ENCODE data around the gene CCDC27.

DNA sequence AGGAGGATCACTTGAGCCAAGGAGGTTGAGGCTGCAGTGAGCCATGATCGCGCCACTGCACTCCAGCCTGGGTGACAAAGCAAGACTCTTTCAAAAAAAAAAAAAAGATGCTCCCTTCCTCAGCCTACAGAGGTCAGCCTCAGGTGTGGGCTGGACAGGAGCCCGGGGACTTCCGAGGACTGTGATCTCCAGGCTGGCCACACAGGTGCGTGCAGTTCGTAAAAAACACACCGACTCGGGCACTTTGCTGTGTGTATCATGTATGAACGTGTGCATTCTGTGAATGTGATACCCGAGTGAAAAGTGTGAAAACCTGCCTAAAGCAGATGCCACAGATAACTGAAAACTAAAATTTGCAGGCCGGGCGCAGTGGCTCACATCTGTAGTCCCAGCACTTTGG lies 8.4 kb upstream of the CCDC27 start:
- TF ChIP-seq, protein P1, sequence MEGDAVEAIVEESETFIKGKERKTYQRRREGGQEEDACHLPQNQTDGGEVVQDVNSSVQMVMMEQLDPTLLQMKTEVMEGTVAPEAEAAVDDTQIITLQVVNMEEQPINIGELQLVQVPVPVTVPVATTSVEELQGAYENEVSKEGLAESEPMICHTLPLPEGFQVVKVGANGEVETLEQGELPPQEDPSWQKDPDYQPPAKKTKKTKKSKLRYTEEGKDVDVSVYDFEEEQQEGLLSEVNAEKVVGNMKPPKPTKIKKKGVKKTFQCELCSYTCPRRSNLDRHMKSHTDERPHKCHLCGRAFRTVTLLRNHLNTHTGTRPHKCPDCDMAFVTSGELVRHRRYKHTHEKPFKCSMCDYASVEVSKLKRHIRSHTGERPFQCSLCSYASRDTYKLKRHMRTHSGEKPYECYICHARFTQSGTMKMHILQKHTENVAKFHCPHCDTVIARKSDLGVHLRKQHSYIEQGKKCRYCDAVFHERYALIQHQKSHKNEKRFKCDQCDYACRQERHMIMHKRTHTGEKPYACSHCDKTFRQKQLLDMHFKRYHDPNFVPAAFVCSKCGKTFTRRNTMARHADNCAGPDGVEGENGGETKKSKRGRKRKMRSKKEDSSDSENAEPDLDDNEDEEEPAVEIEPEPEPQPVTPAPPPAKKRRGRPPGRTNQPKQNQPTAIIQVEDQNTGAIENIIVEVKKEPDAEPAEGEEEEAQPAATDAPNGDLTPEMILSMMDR (conservative IDR thresholded peaks at IDR 0.05; ENCODE audit: low read depth, low read length) = no peak
- TF ChIP-seq EZH2 (IDR thresholded peaks at IDR 0.05; ENCODE audit: low read length, unreplicated experiment) (no peak), EZH2phosphoT487 (IDR thresholded peaks at IDR 0.05; ENCODE audit: borderline replicate concordance, low read length) (no peak)
